SIG-M5 (cell line): ENCODE measurements around the gene AMT.

Experiments used
- DNase-seq: peaks from one replicate; lab custom pipeline; 2025; lab: John Stamatoyannopoulos, UW

Gene AMT

GRCh38 chr3:49422379-49423248 lies at the start of gene AMT:
Gene AMT (minus strand): TSS chr3:49422473. CDS start chr3:49422450, 23 bp downstream.
- no peak for DNase-seq

DNA sequence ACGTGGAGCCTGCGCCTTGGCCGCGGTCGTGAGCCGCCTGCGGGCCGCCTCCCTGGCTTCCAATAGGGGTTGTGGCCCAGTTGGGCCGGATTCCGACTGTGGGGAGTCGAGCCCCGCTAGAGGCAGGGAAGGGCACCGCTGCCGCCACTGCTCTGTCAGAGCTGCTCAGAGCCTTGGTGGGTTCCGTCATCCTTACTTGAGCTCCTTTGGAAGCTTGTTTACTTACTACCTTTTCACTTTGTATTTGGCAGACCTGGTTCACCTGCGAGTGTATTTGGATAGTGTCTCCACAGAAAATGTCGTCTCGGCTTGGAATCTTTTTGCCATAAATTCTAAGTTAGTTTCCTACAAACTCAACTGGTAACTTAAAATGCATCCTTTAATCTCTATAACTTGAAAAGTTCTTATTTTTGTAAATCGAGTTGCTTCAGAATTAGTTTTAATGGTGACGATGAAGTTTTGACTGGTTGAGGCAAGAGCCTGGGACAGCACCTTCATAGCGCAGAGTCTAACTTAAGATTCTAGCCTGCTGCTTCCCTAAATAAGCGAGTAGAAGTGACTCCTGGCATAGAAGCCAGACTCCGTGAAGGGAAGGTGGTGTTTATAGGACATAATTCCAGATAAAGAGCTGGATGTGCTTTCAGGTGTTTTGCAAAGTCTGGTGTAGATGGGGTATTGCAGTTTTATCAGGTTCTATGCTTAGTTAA lies 48.6 kb upstream of the AMT start:
- DNase-seq: no peak

- DNase-seq: peak; percentile 53
These were observed 47.9 kb upstream of the AMT start, which contains the start of gene DAG1 for GRCh38 chr3:49469936-49470713. Gene DAG1 (plus strand): TSS chr3:49470267. CDS start chr3:49510535, 40,268 bp downstream.

- DNase-seq: no peak
These were observed 47.0 kb upstream of the AMT start for GRCh38 chr3:49469037-49469935.

GRCh38 chr3:49466085-49466484 lies 43.8 kb upstream of the AMT start:
- no peak for DNase-seq

- DNase-seq: no peak
These were observed 43.2 kb upstream of the AMT start for GRCh38 chr3:49465270-49466034.

GRCh38 chr3:49462222-49462621 lies 39.9 kb upstream of the AMT start:
- no peak for DNase-seq

- DNase-seq: no peak
These were observed 39.3 kb upstream of the AMT start for GRCh38 chr3:49461443-49462171.

- DNase-seq: no peak
These were observed 38.7 kb upstream of the AMT start for GRCh38 chr3:49460956-49461355.

- DNase-seq: no peak
These were observed 38.1 kb upstream of the AMT start for GRCh38 chr3:49460188-49460890.

DNA sequence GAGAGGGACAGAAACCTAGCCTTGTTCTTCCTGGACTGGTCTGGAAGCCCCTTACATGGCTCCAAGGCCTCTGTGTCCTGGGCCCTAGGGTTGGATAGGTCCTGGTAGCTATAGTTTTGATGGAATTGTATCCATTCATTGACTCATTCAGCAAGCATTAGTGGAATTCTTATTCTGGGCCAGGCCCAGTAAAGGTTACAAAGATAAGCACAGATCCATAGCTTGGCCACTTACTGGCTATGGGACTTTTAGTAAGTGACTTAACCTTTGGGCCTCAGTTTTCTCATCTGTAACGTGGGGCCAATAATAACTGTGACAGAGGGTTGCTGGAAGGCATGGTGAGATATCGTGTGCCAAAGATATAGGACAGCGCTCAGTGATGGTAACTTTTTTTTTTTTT lies 34.2 kb upstream of the AMT start:
- no peak for DNase-seq

GRCh38 chr3:49454898-49455681 lies 32.8 kb upstream of the AMT start:
- DNase-seq: no peak

DNA sequence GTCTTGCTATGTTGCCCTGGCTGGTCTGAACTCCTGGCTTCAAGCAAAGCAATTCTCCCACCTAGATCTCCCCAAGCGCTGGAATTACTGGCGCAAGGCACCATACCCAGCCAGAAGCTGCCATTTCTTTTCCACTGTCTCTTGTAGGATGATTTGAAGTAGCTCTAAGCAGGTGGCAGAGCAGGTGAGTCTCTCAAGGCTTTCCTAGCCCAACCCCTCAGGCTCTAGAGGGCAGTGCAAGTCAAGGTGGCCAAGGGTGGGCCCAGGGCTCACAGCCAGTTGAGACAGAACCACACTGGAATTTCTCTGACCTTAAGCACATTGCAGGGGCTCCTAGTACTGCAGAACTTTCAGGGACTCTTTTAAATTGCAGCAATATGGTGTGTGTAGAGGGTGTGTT lies 32.2 kb upstream of the AMT start:
- DNase-seq: no peak

DNA sequence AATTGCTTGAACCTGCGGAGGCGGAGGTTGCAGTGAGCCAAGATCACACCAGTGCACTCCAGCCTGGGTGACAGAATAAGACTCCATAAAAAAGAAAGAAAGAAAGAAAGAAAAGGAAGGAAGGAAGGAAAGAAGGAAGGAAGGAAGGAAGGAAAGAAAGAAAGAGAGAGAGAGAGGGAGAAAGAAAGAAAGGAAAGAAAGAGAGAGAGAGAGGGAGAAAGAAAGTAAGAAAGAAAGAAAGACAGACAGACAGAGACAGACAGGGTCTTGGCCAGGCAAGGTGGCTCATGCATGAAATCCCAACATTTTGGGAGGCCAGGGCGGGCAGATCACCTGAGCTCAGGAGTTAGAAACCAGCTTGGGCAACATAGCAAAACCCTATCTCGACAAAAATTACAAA lies 31.3 kb upstream of the AMT start:
- DNase-seq: no peak

- no peak for DNase-seq
These were observed 23.1 kb upstream of the AMT start for GRCh38 chr3:49445391-49445790.

- no peak for DNase-seq
These were observed 12.5 kb upstream of the AMT start for GRCh38 chr3:49434731-49435130.

- no peak for DNase-seq
These were observed 6.4 kb upstream of the AMT start for GRCh38 chr3:49428752-49429080.

GRCh38 chr3:49427586-49427985 lies 5.3 kb upstream of the AMT start:
- no peak for DNase-seq

DNA sequence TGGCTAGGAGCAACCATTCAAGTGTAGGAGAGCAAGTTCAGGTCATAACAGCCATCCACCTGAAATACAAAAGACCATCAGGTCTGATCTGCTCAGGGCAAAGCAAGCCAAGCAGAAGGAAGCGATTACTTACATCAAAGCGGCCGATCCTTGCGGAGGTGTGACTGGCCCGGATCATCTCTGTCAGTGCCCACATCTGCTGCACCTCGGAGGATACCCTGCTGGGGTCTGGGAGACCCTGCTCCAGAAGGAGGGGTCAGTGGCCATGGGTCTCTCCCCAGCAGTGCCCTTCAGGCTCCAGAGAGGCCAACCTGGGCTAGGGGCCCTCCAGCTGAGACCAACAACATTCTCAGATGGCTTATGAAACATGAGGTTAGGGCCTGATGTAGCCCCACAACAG lies 2.5 kb upstream of the AMT start:
- DNase-seq: no peak
